GM12878 (cell line): ENCODE measurements around the gene TPSB2. TPM values are rescaled to one million over a fixed set of nuclear protein-coding genes. Genes with fewer than 3 reads are reported as not detected.
"Not testable (repeated sequence)": the region's sequence is repeated elsewhere in the genome, so short reads cannot be mapped to it uniquely, and the experiment has no call there.

Experiments used
- ATAC-seq: fragments of 200-7000 bp; cut with Tn5 transposase; 3 replicates; pipeline ENCODE4 v1.9.1; 2020; ENCODE audit warnings: mild to moderate bottlenecking, moderate library complexity
- BruUV-seq: library from RNA; stranded (reverse); fragments of 400-500 nt; replicated peaks from 2 replicates; lab custom pipeline; 2021; lab: Mats Ljungman, UMichigan
- CTCF ChIA-PET: fragments of 300-600 bp; sonication (Branson Sonifier 250); formaldehyde crosslinking; extraction: SDS; loops from one replicate; lab custom pipeline; 2021; ENCODE audit warnings: inconsistent platforms; lab: Yijun Ruan, JAX
- POLR2A ChIA-PET: fragments of 350-600 bp; formaldehyde crosslinking; extraction: SDS; loops from one replicate; lab custom pipeline; 2021; ENCODE audit warnings: inconsistent platforms; lab: Charles Lee
- RAD21 ChIA-PET: fragments of 300-600 bp; sonication (Branson Sonifier 250); formaldehyde crosslinking; loops from one replicate; lab custom pipeline; 2023; ENCODE audit warnings: antibody characterized with exemption; ENCODE audit not compliant: unreplicated experiment; lab: Charles Lee
- SMC1A ChIA-PET: fragments of 300-600 bp; sonication (Branson Sonifier 250); formaldehyde crosslinking; loops from one replicate; lab custom pipeline; 2023; ENCODE audit not compliant: unreplicated experiment, uncharacterized antibody; lab: Charles Lee
- DNase-seq: peaks from one replicate; pipeline ENCODE4 v3.0.0-alpha.2; 2011; ENCODE audit warnings: low read depth, low spot score
- FAIRE-seq: peaks from 3 replicates; lab custom pipeline; 2011; peaks lifted over from hg19 to GRCh38; lab: Jason Lieb, UNC
- H2AFZ ChIP-seq: 2 replicates; pipeline ENCODE4 v1.6.0; 2011; ENCODE audit warnings: low read depth, low read length, control low read depth; ENCODE audit not compliant: control insufficient read depth
- H3K27ac ChIP-seq: 2 replicates; pipeline ENCODE4 v1.5.1; 2011; ENCODE audit warnings: control low read depth; ENCODE audit not compliant: control insufficient read depth, insufficient read depth
- H3K27me3 ChIP-seq, 2 experiments: replicated peaks in 1 of 2; 2 replicates each; pipeline versions ENCODE4 v1.6.0 to v1.6.1; 2011; ENCODE audit warnings: low read length in 1 of 2; ENCODE audit not compliant: control insufficient read depth in 2 of 2, insufficient read depth in 2 of 2
- H3K36me3 ChIP-seq, 2 experiments: 2 replicates each; pipeline ENCODE4 v1.5.1; 2011; ENCODE audit warnings: low read length in 1 of 2; ENCODE audit not compliant: control insufficient read depth in 2 of 2, insufficient read depth in 2 of 2
- H3K4me1 ChIP-seq: 2 replicates; pipeline ENCODE4 v1.6.1; 2011; ENCODE audit warnings: mild to moderate bottlenecking, low read length, moderate library complexity, mixed read lengths; ENCODE audit not compliant: control insufficient read depth, insufficient read depth
- H3K4me2 ChIP-seq: 2 replicates; pipeline ENCODE4 v1.6.0; 2011; ENCODE audit warnings: control low read depth; ENCODE audit not compliant: control insufficient read depth, insufficient read depth
- H3K4me3 ChIP-seq: fragments of 200-600 bp; sonication (generic); 2 replicates; pipeline ENCODE4 v1.5.1; 2016
- H3K79me2 ChIP-seq: 2 replicates; pipeline ENCODE4 v1.6.0; 2011; ENCODE audit warnings: low read length; ENCODE audit not compliant: control insufficient read depth, insufficient read depth
- H3K9ac ChIP-seq: 2 replicates; pipeline ENCODE4 v1.8.0; 2011; ENCODE audit warnings: low read length, control low read depth, mixed read lengths; ENCODE audit not compliant: control insufficient read depth, insufficient read depth
- H3K9me3 ChIP-seq: replicated peaks from 3 replicates; pipeline ENCODE4 v1.5.1; 2011; ENCODE audit warnings: mild to moderate bottlenecking, low read length; ENCODE audit not compliant: control insufficient read depth, insufficient read depth
- H4K20me1 ChIP-seq: 2 replicates; pipeline ENCODE4 v1.6.0; 2011; ENCODE audit not compliant: control insufficient read depth, insufficient read depth
- ATF3 ChIP-seq: IDR thresholded peaks from 2 replicates; pipeline ENCODE4 v1.6.1; 2011; ENCODE audit warnings: low read depth, mild to moderate bottlenecking, low read length, moderate library complexity, borderline replicate concordance; ENCODE audit errors: extremely low read depth
- CHD4 ChIP-seq: fragments of 200-600 bp; sonication (generic); IDR thresholded peaks from 2 replicates; pipeline ENCODE4 v1.6.1; 2016; ENCODE audit warnings: mild to moderate bottlenecking
- EED ChIP-seq: sonication (generic); IDR thresholded peaks from 2 replicates; pipeline ENCODE4 v1.6.1; 2016; ENCODE audit warnings: antibody characterized with exemption, low read depth
- ETV6 ChIP-seq, 2 experiments: fragments of 450-650 bp in 1 of 2; IDR thresholded peaks in 1 of 2; conservative IDR thresholded peaks in 1 of 2; 2 replicates each; pipeline ENCODE4 v1.6.1; 2014; ENCODE audit warnings: antibody characterized with exemption in 1 of 2, borderline replicate concordance in 1 of 2, low read depth in 1 of 2, mild to moderate bottlenecking in 1 of 2, moderate library complexity in 1 of 2
- IRF3 ChIP-seq: fragments of 450-650 bp; IDR thresholded peaks from 2 replicates; pipeline ENCODE4 v1.6.1; 2014; ENCODE audit warnings: mild to moderate bottlenecking
- IRF5 ChIP-seq: fragments of 450-650 bp; IDR thresholded peaks from 2 replicates; pipeline ENCODE4 v1.6.1; 2017; ENCODE audit warnings: borderline replicate concordance
- KAT2A ChIP-seq: conservative IDR thresholded peaks from 2 replicates; pipeline ENCODE4 v1.6.1; 2011; ENCODE audit warnings: low read depth, low read length; ENCODE audit not compliant: control insufficient read depth
- KDM1A ChIP-seq: fragments of 200-600 bp; sonication (generic); IDR thresholded peaks from 2 replicates; pipeline ENCODE4 v1.6.1; 2016; ENCODE audit warnings: borderline replicate concordance
- RAD21 ChIP-seq: IDR thresholded peaks from 2 replicates; pipeline ENCODE4 v1.6.1; 2011; ENCODE audit warnings: mild to moderate bottlenecking, low read depth, low read length, moderate library complexity; ENCODE audit not compliant: insufficient read depth
- SREBF2 ChIP-seq: IDR thresholded peaks from 2 replicates; pipeline ENCODE4 v1.6.1; 2012; ENCODE audit warnings: mild to moderate bottlenecking, low read length
- ZNF622 ChIP-seq: fragments of 450-650 bp; IDR thresholded peaks from 2 replicates; pipeline ENCODE4 v1.6.1; 2017; ENCODE audit warnings: mild to moderate bottlenecking, inconsistent platforms
- WGBS: methylation state at CpG from one replicate; pipeline ENCODE4 v1.1.6; 2016; ENCODE audit warnings: low lambda C conversion rate; ENCODE audit not compliant: insufficient replicate concordance, insufficient coverage; ENCODE audit errors: missing lambda C conversion rate; 5-methylcytosine and 5-hydroxymethylcytosine counted together
- in situ Hi-C: fragments of 300-500 bp; cut with MboI; formaldehyde crosslinking; loops from 9 replicates; pipeline ENCODE4 v1.14.3; 2018; ENCODE audit warnings: mixed read lengths
- intact Hi-C: fragments of 100-400 bp; cut with micrococcal nuclease; formaldehyde crosslinking; loops from one replicate; pipeline ENCODE4 v1.14.2; 2022; ENCODE audit not compliant: unreplicated experiment
- polyA plus RNA-seq, 11 experiments: library from polyadenylated mRNA; depleted of rRNA in 4 of 11; unstranded in 6 of 11; stranded (reverse) in 5 of 11; fragments of >200 nt; fragmentation: Nextera tagmentation in 4 of 11; fragmentation: Illumina TruSeq in 1 of 11; extraction: Ambion mirVana in 4 of 11; extraction: Trizol in 1 of 11; gene quantifications; 1 replicate in 1 of 11; 2 replicates in 10 of 11; pipeline versions ENCODE4 v1.2.1 to v1.2.3, GENCODE V29; 2011 to 2016; ENCODE audit warnings: inconsistent platforms in 2 of 11, missing spikeins in 2 of 11, low read depth in 1 of 11
- total RNA-seq, 4 experiments: library from RNA; depleted of rRNA in 3 of 4; stranded (reverse); fragments of >200 nt in 3 of 4; fragmentation: Illumina TruSeq in 1 of 4; extraction: Trizol in 1 of 4; gene quantifications; 2 replicates each; pipeline versions ENCODE4 v1.2.1 to v1.2.3, GENCODE V29; 2013 to 2021

Gene TPSB2
- total and polyA plus RNA-seq, 10 of the 15 experiments (the other 5 are each of a cell fraction or from before 2014, with no cell fraction given): not detected

- Histone ChIP-seq H3K4me3 (no peak overlapping the region), H3K4me2 (no peak overlapping the region), H3K79me2 (no peaks in the 10 kb centered on the region), H3K9me3 (no peaks in the 10 kb centered on the region), H3K9ac (no peak overlapping the region), H3K36me3 (no peaks in the 10 kb centered on the region), H2AFZ (no peak overlapping the region), H3K27me3 (no peaks in the 10 kb centered on the region), H3K4me1 (no peaks in the 10 kb centered on the region), H4K20me1 (no peaks in the 10 kb centered on the region), H3K27ac (no peak overlapping the region)
- FAIRE-seq: no peak
- SMC1A ChIA-PET: no interaction called here
- CTCF ChIA-PET: no interaction called here
- ATAC-seq: no peak
- in situ Hi-C loops (no loop called here), intact Hi-C loops (no loop called here)
- TF ChIP-seq ETV6 (conservative IDR thresholded peaks at IDR 0.05 in 1 of 2, IDR thresholded peaks at IDR 0.05 in 1 of 2; ENCODE audit: borderline replicate concordance in 1 of 2, low read depth in 1 of 2): no peak
- TF ChIP-seq ATF3: no peak
- TF ChIP-seq KDM1A: no peak
- TF ChIP-seq ZNF622: no peak
- no peak for TF ChIP-seq IRF3
- TF ChIP-seq IRF5: no peak
- TF ChIP-seq KAT2A: no peak
- TF ChIP-seq RAD21: no peak
- TF ChIP-seq EED: no peak
- no peak for TF ChIP-seq CHD4
- no peak for TF ChIP-seq SREBF2
- WGBS: 6% methylated on average over 9 of the region's 9 CpGs
- no TSS peak for BruUV-seq
- POLR2A ChIA-PET: no interaction called here
- RAD21 ChIA-PET: no interaction called here
- no peak for DNase-seq
These were observed 42.6 kb upstream of the TPSB2 start for GRCh38 chr16:1272453-1273198.

- H3K4me2 ChIP-seq, H3K36me3 ChIP-seq, intact Hi-C loops, DNase-seq, H3K27ac ChIP-seq, H3K9ac ChIP-seq, H3K4me3 ChIP-seq, H3K4me1 ChIP-seq, H3K9me3 ChIP-seq, H3K79me2 ChIP-seq, CTCF ChIA-PET, FAIRE-seq, ATAC-seq, H2AFZ ChIP-seq, BruUV-seq, H3K27me3 ChIP-seq, RAD21 ChIA-PET, POLR2A ChIA-PET, SMC1A ChIA-PET, H4K20me1 ChIP-seq, in situ Hi-C loops: not testable (repeated sequence)
- WGBS: 28% methylated on average over 19 of the region's 19 CpGs
These were observed 41.9 kb upstream of the TPSB2 start for GRCh38 chr16:1271724-1272413.
